LNCAP (cell line): ENCODE data around the gene KMT5C.
A peak's percentile ranks its signal among the peaks of the same experiment; 100 is the strongest.

Experiments
- CTCF ChIP-seq: fragments of 450-650 bp; IDR thresholded peaks from 2 replicates; pipeline ENCODE4 v1.5.1; 2017; ENCODE audit warnings: mild to moderate bottlenecking

KMT5C gene

GRCh38 chr19:55339889-55340783 is 460 bp downstream of the KMT5C start:
- TF ChIP-seq CTCF: no peak

GRCh38 chr19:55340784-55341147 is 1.1 kb downstream of the KMT5C start:
- peak; percentile 17; the same call in 1 of the 2 replicates for TF ChIP-seq CTCF

GRCh38 chr19:55341171-55341588 is 1.5 kb downstream of the KMT5C start:
- TF ChIP-seq CTCF: no peak

- TF ChIP-seq CTCF: no peak
Measured at GRCh38 chr19:55341595-55342531, 2.2 kb downstream of the KMT5C start.

GRCh38 chr19:55344444-55344843 is 4.8 kb downstream of the KMT5C start:
- no peak for TF ChIP-seq CTCF

- no peak for TF ChIP-seq CTCF
Measured at GRCh38 chr19:55345101-55345817, 5.6 kb downstream of the KMT5C start.
